ENCODE measurements around the gene RPS27. TPM values are rescaled to one million over a fixed set of nuclear protein-coding genes. Genes with fewer than 3 reads are reported as not detected.
"Not testable (repeated sequence)": the region's sequence is repeated elsewhere in the genome, so short reads cannot be mapped to it uniquely, and the experiment has no call there.

Gene RPS27
- total and polyA plus RNA-seq, 2 experiments from 2014 or later: 1,371 to 3,355 TPM

- Histone ChIP-seq H4K20me1 (replicated peaks; ENCODE audit: insufficient read depth) (peaks cover 17% of the 10 kb centered on the region), H3K79me2 (replicated peaks; ENCODE audit: insufficient read depth) (peaks cover 10% of the 10 kb centered on the region), H3F3A (replicated peaks; ENCODE audit: low read depth) (peaks cover 33% of the 10 kb centered on the region), H3K27ac (ENCODE audit: low read depth) (0 out of 2 replicates have a peak overlapping the region, but pooled peaks have one; percentile 23), H3K36me3 (ENCODE audit: insufficient read depth) (peaks cover 29% of the 10 kb centered on the region)
- H3K27me3 ChIP-seq (ENCODE audit: insufficient read depth); ATAC-seq; H3K4me1 ChIP-seq (ENCODE audit: insufficient read depth); H3K27ac Mint-ChIP-seq; H3K4me3 ChIP-seq; H3K4me2 ChIP-seq; H3K9me3 Mint-ChIP-seq; H3K4me1 Mint-ChIP-seq; DNase-seq (ENCODE audit: low spot score); H3K27me3 Mint-ChIP-seq (ENCODE audit: insufficient read depth, low read depth, poor library complexity); H3K4me3 Mint-ChIP-seq; H3K9me2 ChIP-seq (ENCODE audit: insufficient read depth); H2AFZ ChIP-seq: not testable (repeated sequence)
- H3K36me3 Mint-ChIP-seq (ENCODE audit: low read depth): peaks cover 45% of the 10 kb centered on the region
These were observed 6.3 kb downstream of the RPS27 start for GRCh38 chr1:153996882-153997281.

GRCh38 chr1:154000420-154000819 lies 9.9 kb downstream of the RPS27 start:
- ATAC-seq: no peak
- no peaks in the 10 kb centered on the region for H4K20me1 ChIP-seq (replicated peaks; ENCODE audit: insufficient read depth)
- peaks cover 5% of the 10 kb centered on the region; the same call in 1 of the 2 replicates for H3F3A ChIP-seq (replicated peaks; ENCODE audit: low read depth)
- H3K4me1 Mint-ChIP-seq: no peaks in the 10 kb centered on the region
- no peaks in the 10 kb centered on the region for H3K9me2 ChIP-seq (ENCODE audit: insufficient read depth)
- DNase-seq (ENCODE audit: low spot score): no peak
- H3K9me3 Mint-ChIP-seq: peaks cover 4% of the 10 kb centered on the region; the same call in 2 of the 3 replicates
- H3K27ac ChIP-seq (ENCODE audit: low read depth): no peak overlapping the region
- no peaks in the 10 kb centered on the region for H3K27me3 ChIP-seq (ENCODE audit: insufficient read depth)
- H3K4me3 ChIP-seq: no peak overlapping the region
- H2AFZ ChIP-seq: no peak overlapping the region
- H3K4me1 ChIP-seq (ENCODE audit: insufficient read depth): no peaks in the 10 kb centered on the region
- H3K4me2 ChIP-seq: no peak overlapping the region
- H3K79me2 ChIP-seq (replicated peaks; ENCODE audit: insufficient read depth): no peaks in the 10 kb centered on the region
- no peaks in the 10 kb centered on the region; the same call in 1 of the 2 replicates for H3K36me3 ChIP-seq (ENCODE audit: insufficient read depth)
- no peak overlapping the region for H3K4me3 Mint-ChIP-seq
- H3K36me3 Mint-ChIP-seq (ENCODE audit: low read depth): peaks cover 11% of the 10 kb centered on the region
- H3K27me3 Mint-ChIP-seq (ENCODE audit: insufficient read depth, low read depth, poor library complexity): peaks cover 4% of the 10 kb centered on the region
- no peak overlapping the region for H3K27ac Mint-ChIP-seq
- TF ChIP-seq, protein P1, sequence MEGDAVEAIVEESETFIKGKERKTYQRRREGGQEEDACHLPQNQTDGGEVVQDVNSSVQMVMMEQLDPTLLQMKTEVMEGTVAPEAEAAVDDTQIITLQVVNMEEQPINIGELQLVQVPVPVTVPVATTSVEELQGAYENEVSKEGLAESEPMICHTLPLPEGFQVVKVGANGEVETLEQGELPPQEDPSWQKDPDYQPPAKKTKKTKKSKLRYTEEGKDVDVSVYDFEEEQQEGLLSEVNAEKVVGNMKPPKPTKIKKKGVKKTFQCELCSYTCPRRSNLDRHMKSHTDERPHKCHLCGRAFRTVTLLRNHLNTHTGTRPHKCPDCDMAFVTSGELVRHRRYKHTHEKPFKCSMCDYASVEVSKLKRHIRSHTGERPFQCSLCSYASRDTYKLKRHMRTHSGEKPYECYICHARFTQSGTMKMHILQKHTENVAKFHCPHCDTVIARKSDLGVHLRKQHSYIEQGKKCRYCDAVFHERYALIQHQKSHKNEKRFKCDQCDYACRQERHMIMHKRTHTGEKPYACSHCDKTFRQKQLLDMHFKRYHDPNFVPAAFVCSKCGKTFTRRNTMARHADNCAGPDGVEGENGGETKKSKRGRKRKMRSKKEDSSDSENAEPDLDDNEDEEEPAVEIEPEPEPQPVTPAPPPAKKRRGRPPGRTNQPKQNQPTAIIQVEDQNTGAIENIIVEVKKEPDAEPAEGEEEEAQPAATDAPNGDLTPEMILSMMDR (conservative IDR thresholded peaks at IDR 0.05; ENCODE audit: low read depth in 2 of 2): no peak
- TF ChIP-seq CREB1 (CRISPR knock-in tag; IDR thresholded peaks at IDR 0.05; ENCODE audit: low read depth) (no peak), EZH2phosphoT487 (IDR thresholded peaks at IDR 0.05; ENCODE audit: unreplicated experiment) (no peak), ETS1 (IDR thresholded peaks at IDR 0.05) (no peak), JUNB (IDR thresholded peaks at IDR 0.05; ENCODE audit: unreplicated experiment) (no peak), REST (IDR thresholded peaks at IDR 0.05; ENCODE audit: unreplicated experiment) (no peak), EZH2 (IDR thresholded peaks at IDR 0.05; ENCODE audit: low read depth, unreplicated experiment) (no peak), NANOG (IDR thresholded peaks at IDR 0.05; ENCODE audit: borderline replicate concordance) (no peak), ZNF114 (CRISPR knock-in tag; IDR thresholded peaks at IDR 0.05) (no peak), ZNF331 (CRISPR knock-in tag; IDR thresholded peaks at IDR 0.05; ENCODE audit: low read depth) (no peak), STAT1 (IDR thresholded peaks at IDR 0.05; ENCODE audit: unreplicated experiment) (no peak)
